Thyroid gland (tissue), 4 donors: Measurements from ENCODE around the gene ODC1.
"Not testable (repeated sequence)": the region's sequence is repeated elsewhere in the genome, so short reads cannot be mapped to it uniquely, and the experiment has no call there.

Experiments
- CTCF ChIP-seq, 6 experiments: fragments of 200-600 bp in 3 of 6; fragments of 450-650 bp in 3 of 6; sonication (generic) in 3 of 6; IDR thresholded peaks; one replicate each; pipeline ENCODE4 v1.5.1; 2016 to 2019; ENCODE audit warnings: antibody characterized with exemption in 6 of 6, mild to moderate bottlenecking in 2 of 6, inconsistent platforms in 1 of 6, moderate library complexity in 1 of 6
- POLR2A ChIP-seq, 2 donors: fragments of 450-650 bp; IDR thresholded peaks; one replicate each; pipeline ENCODE4 v1.6.1; 2017; ENCODE audit warnings: antibody characterized with exemption in 2 of 2, mild to moderate bottlenecking in 2 of 2, moderate library complexity in 1 of 2

GRCh38 chr2:10442469-10443126 lies 5.5 kb downstream of the ODC1 start:
- TF ChIP-seq CTCF, POLR2A (IDR thresholded peaks at IDR 0.05): not testable (repeated sequence)
